Measurements from ENCODE around the gene VDR. TPM values are rescaled to one million over a fixed set of nuclear protein-coding genes. Genes with fewer than 3 reads are reported as not detected.
A peak's percentile ranks its signal among the peaks of the same experiment; 100 is the strongest.

The VDR gene
- total and polyA plus RNA-seq, 8 donors = 1.1 to 32.1 (median 2.2) TPM

DNA sequence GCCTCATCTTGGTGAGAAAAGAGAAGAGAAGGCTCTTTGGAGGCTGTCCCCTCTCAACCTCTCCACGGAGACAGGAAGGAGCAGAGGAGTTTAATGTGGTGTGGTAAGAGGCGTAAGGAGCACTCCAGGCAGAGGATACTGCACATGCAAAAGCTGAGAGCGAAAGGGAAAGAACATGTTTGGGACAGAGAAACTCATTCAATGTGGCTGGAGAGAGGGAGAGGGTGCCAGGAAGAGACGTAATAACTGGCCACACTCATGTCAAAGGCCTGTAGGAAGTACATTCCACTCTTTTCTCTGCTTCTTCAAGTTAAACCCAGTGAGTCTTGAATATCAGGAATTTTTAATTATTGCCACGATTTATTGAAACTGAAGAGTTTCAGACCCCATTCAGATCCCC lies 12.0 kb downstream of the VDR start:
- ATAC-seq (peak; percentile 47), DNase-seq (no peak)
- H3K27me3 ChIP-seq = no peaks in the 10 kb centered on the region
- intact Hi-C loops (cut with DNase I) = no loop called here
- no peaks in the 10 kb centered on the region for H3K9me3 ChIP-seq
- H3K4me3 ChIP-seq = no peak overlapping the region
- peaks cover 0 to 6% of the 10 kb centered on the region in 2 donors for H3K36me3 ChIP-seq
- peaks cover 10 to 61% of the 10 kb centered on the region in 2 donors for H3K4me1 ChIP-seq
- H3K27ac ChIP-seq = no peak overlapping the region
- no peak for TF ChIP-seq CTCF (IDR thresholded peaks at IDR 0.05)

GRCh38 chr12:47891356-47891755 lies 13.4 kb downstream of the VDR start:
- ATAC-seq (peak; percentile 28), DNase-seq (no peak)
- no peak for TF ChIP-seq CTCF (IDR thresholded peaks at IDR 0.05)
- Histone ChIP-seq H3K27ac (peak overlapping the region; percentile 9 to 26), H3K9me3 (no peaks in the 10 kb centered on the region), H3K27me3 (no peaks in the 10 kb centered on the region), H3K36me3 (peaks cover 0 to 4% of the 10 kb centered on the region in 2 donors), H3K4me3 (no peak overlapping the region), H3K4me1 (peaks cover 6 to 55% of the 10 kb centered on the region in 2 donors)
- intact Hi-C loops (cut with DNase I) = no loop called here

DNA sequence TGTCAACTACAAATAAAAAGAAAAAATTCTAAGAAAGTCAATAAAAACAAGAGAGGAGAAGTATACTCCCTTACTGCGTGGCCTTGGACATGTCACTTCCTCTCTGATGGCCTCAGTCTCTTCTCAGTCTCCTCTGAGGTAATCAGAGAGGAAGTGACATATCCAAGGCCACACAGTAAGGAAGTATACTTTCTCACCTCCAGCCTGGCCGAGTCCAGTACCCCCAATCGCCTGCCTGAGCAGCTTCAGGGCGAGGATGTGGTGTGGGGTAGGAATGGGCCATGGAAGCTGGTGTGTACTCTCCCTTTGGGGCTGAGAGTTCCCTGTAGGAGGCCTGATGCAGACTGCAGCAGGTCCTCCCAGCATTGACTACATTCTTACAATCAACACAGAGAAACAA lies 15.8 kb downstream of the VDR start:
- TF ChIP-seq CTCF (IDR thresholded peaks at IDR 0.05) = no peak
- peaks cover 18 to 65% of the 10 kb centered on the region in 2 donors for H3K4me1 ChIP-seq

GRCh38 chr12:47888153-47888819 lies 16.5 kb downstream of the VDR start:
- Histone ChIP-seq H3K4me3 (no peak overlapping the region), H3K9me3 (no peaks in the 10 kb centered on the region), H3K27me3 (no peaks in the 10 kb centered on the region), H3K36me3 (no peaks in the 10 kb centered on the region), H3K4me1 (peaks cover 18 to 70% of the 10 kb centered on the region in 2 donors), H3K27ac (peak overlapping the region; percentile 50 to 78)
- TF ChIP-seq CTCF (IDR thresholded peaks at IDR 0.05) = no peak
- intact Hi-C loops (cut with DNase I) = no loop called here
- ATAC-seq (no peak), DNase-seq (no peak)

More for the DNA sequence above, 15.8 kb downstream of the VDR start:
- no peaks in the 10 kb centered on the region for H3K9me3 ChIP-seq
- DNase-seq (peak in 1 of 4 donors; percentile 54), ATAC-seq (peak; percentile 37)
- no peak overlapping the region for H3K4me3 ChIP-seq
- H3K27me3 ChIP-seq = no peaks in the 10 kb centered on the region
- H3K36me3 ChIP-seq = no peaks in the 10 kb centered on the region
- H3K27ac ChIP-seq = peak overlapping the region; percentile 50 to 78
- intact Hi-C loops (cut with DNase I) = no loop called here

- Histone ChIP-seq H3K27me3 (no peaks in the 10 kb centered on the region), H3K4me1 (peaks cover 18 to 70% of the 10 kb centered on the region in 2 donors), H3K27ac (no peak overlapping the region), H3K36me3 (no peaks in the 10 kb centered on the region), H3K9me3 (no peaks in the 10 kb centered on the region), H3K4me3 (no peak overlapping the region)
- no peak for TF ChIP-seq CTCF (IDR thresholded peaks at IDR 0.05)
- DNase-seq (no peak), ATAC-seq (peak; percentile 62)
- intact Hi-C loops (cut with DNase I) = no loop called here
Observed at GRCh38 chr12:47887529-47887928, 17.3 kb downstream of the VDR start.

Measured in left lung (tissue), 10 donors.